Mesenchymal stem cell (in vitro differentiated cells and primary cell): ENCODE data around the gene UBE2QL1.

ENCODE experiments used
- DNase-seq: peaks from one replicate; pipeline ENCODE4 v3.0.0-alpha.2; 2013
- H2AFZ ChIP-seq: one replicate; pipeline ENCODE4 v1.6.1; 2013; ENCODE audit warnings: low read depth, mild to moderate bottlenecking, control low read depth, inconsistent platforms, low read length, moderate library complexity
- H2AK5ac ChIP-seq: 2 replicates; pipeline ENCODE4 v1.6.1; 2013; ENCODE audit warnings: low read length, moderate library complexity, mild to moderate bottlenecking, inconsistent platforms; ENCODE audit not compliant: severe bottlenecking
- H2BK120ac ChIP-seq: one replicate; pipeline ENCODE4 v1.6.1; 2013; ENCODE audit warnings: low read depth, mild to moderate bottlenecking, inconsistent platforms, low read length, moderate library complexity
- H2BK12ac ChIP-seq, 2 experiments: one replicate each; pipeline ENCODE4 v1.6.1; 2013; ENCODE audit warnings: inconsistent platforms in 2 of 2, low read length in 2 of 2, mild to moderate bottlenecking in 2 of 2, moderate library complexity in 2 of 2, control low read depth in 1 of 2
- H2BK15ac ChIP-seq: one replicate; pipeline ENCODE4 v1.6.1; 2013; ENCODE audit warnings: mild to moderate bottlenecking, low read depth, inconsistent platforms; ENCODE audit not compliant: poor library complexity, severe bottlenecking
- H2BK5ac ChIP-seq: 2 replicates; pipeline ENCODE4 v1.6.1; 2013; ENCODE audit warnings: low read depth, mild to moderate bottlenecking, low read length, control low read depth, inconsistent platforms; ENCODE audit not compliant: poor library complexity, severe bottlenecking
- H3K14ac ChIP-seq, 2 experiments: one replicate each; pipeline ENCODE4 v1.6.1; 2013; ENCODE audit warnings: inconsistent platforms in 2 of 2, low read length in 2 of 2, control low read depth in 1 of 2, mild to moderate bottlenecking in 1 of 2, moderate library complexity in 1 of 2
- H3K18ac ChIP-seq, 2 experiments: one replicate each; pipeline ENCODE4 v1.6.1; 2013; ENCODE audit warnings: inconsistent platforms in 2 of 2, low read length in 2 of 2, control low read depth in 1 of 2, low read depth in 1 of 2, mild to moderate bottlenecking in 1 of 2
- H3K23ac ChIP-seq, 2 experiments: one replicate each; pipeline ENCODE4 v1.6.1; 2013; ENCODE audit warnings: inconsistent platforms in 2 of 2, low read length in 2 of 2, mild to moderate bottlenecking in 2 of 2, moderate library complexity in 2 of 2, control low read depth in 1 of 2
- H3K27ac ChIP-seq: 2 replicates; pipeline ENCODE4 v1.5.1; 2013; ENCODE audit warnings: mild to moderate bottlenecking, moderate library complexity, low read length, control low read depth, inconsistent platforms; ENCODE audit not compliant: poor library complexity, severe bottlenecking
- H3K27me3 ChIP-seq, 2 experiments: 2 replicates each; pipeline versions ENCODE4 v1.6.1 to v1.7.0; 2013; ENCODE audit warnings: low read length in 2 of 2, mild to moderate bottlenecking in 2 of 2, moderate library complexity in 2 of 2, control low read depth in 1 of 2, inconsistent platforms in 1 of 2; ENCODE audit not compliant: control insufficient read depth in 1 of 2, insufficient read depth in 1 of 2
- H3K36me3 ChIP-seq, 2 experiments: 2 replicates each; pipeline versions ENCODE4 v1.6.1 to v1.7.0; 2013; ENCODE audit warnings: low read length in 2 of 2, control low read depth in 1 of 2, inconsistent platforms in 1 of 2, low read depth in 1 of 2, mild to moderate bottlenecking in 1 of 2; ENCODE audit not compliant: insufficient read depth in 2 of 2, control insufficient read depth in 1 of 2
- H3K4ac ChIP-seq, 2 experiments: one replicate each; pipeline ENCODE4 v1.6.1; 2013; ENCODE audit warnings: inconsistent platforms in 2 of 2, low read length in 2 of 2, mild to moderate bottlenecking in 2 of 2, moderate library complexity in 2 of 2, control low read depth in 1 of 2, low read depth in 1 of 2
- H3K4me1 ChIP-seq: 2 replicates; pipeline ENCODE4 v1.6.1; 2013; ENCODE audit warnings: low read depth, low read length, control low read depth; ENCODE audit not compliant: control insufficient read depth, insufficient read depth
- H3K4me2 ChIP-seq: 2 replicates; pipeline ENCODE4 v1.6.1; 2013; ENCODE audit warnings: low read length, mild to moderate bottlenecking, inconsistent platforms; ENCODE audit not compliant: poor library complexity, severe bottlenecking
- H3K4me3 ChIP-seq, 2 experiments: 2 replicates each; pipeline versions ENCODE4 v1.5.1 to v1.7.0; 2013; ENCODE audit warnings: low read length in 2 of 2, mild to moderate bottlenecking in 2 of 2, control low read depth in 1 of 2, low read depth in 1 of 2; ENCODE audit not compliant: insufficient read depth in 1 of 2
- H3K79me1 ChIP-seq: replicated peaks from 2 replicates; pipeline ENCODE4 v1.6.1; 2013; ENCODE audit warnings: mild to moderate bottlenecking, control low read depth, low read length, inconsistent platforms; ENCODE audit not compliant: poor library complexity, severe bottlenecking
- H3K9ac ChIP-seq: 2 replicates; pipeline ENCODE4 v1.7.0; 2013; ENCODE audit warnings: mild to moderate bottlenecking, low read length, moderate library complexity
- H3K9me3 ChIP-seq: 2 replicates; pipeline ENCODE4 v1.7.0; 2013; ENCODE audit warnings: mild to moderate bottlenecking, low read length; ENCODE audit not compliant: control insufficient read depth
- H4K8ac ChIP-seq: one replicate; pipeline ENCODE4 v1.6.1; 2013; ENCODE audit warnings: inconsistent platforms, mild to moderate bottlenecking, low read length, moderate library complexity
- H4K91ac ChIP-seq: one replicate; pipeline ENCODE4 v1.6.1; 2013; ENCODE audit warnings: mild to moderate bottlenecking, low read length, inconsistent platforms
- WGBS: methylation state at CpG from one replicate; pipeline ENCODE4 v1.1.7; 2013; ENCODE audit warnings: mixed read lengths; 5-methylcytosine and 5-hydroxymethylcytosine counted together

UBE2QL1 gene

GRCh38 chr5:6448141-6448491 is 543 bp upstream of the UBE2QL1 start:
- H3K9ac ChIP-seq, result no peak overlapping the region
- H4K8ac ChIP-seq, result no peak overlapping the region
- DNase-seq, result no peak
- H3K4me3 ChIP-seq, result no peak overlapping the region
- H2BK5ac ChIP-seq, result no peak overlapping the region
- no peak overlapping the region for H3K23ac ChIP-seq
- H2BK15ac ChIP-seq, result no peak overlapping the region
- no peak overlapping the region for H2AK5ac ChIP-seq
- no peak overlapping the region for H3K4ac ChIP-seq
- H3K18ac ChIP-seq, result no peak overlapping the region
- no peaks in the 10 kb centered on the region for H3K36me3 ChIP-seq
- no peak overlapping the region for H3K14ac ChIP-seq
- H3K27me3 ChIP-seq, result peaks cover 38 to 56% of the 10 kb centered on the region in 2 experiments
- no peak overlapping the region for H2AFZ ChIP-seq
- no peaks in the 10 kb centered on the region for H3K9me3 ChIP-seq
- H2BK120ac ChIP-seq, result no peak overlapping the region
- H3K79me1 ChIP-seq, result no peaks in the 10 kb centered on the region
- H3K4me2 ChIP-seq, result no peak overlapping the region
- peaks cover 5% of the 10 kb centered on the region for H3K4me1 ChIP-seq
- H2BK12ac ChIP-seq, result peak overlapping the region in 1 of 2 experiments; percentile 10
- H4K91ac ChIP-seq, result no peak overlapping the region
- 93% methylated on average over 3 of the region's 3 CpGs for WGBS
- no peak overlapping the region for H3K27ac ChIP-seq

GRCh38 chr5:6449465-6450158 is 953 bp downstream of the UBE2QL1 start:
- Histone ChIP-seq H3K27ac (no peak overlapping the region), H2BK5ac (no peak overlapping the region), H2BK15ac (no peak overlapping the region), H3K4ac (no peak overlapping the region), H3K4me2 (no peak overlapping the region), H3K4me3 (no peak overlapping the region), H3K9ac (no peak overlapping the region), H3K79me1 (no peaks in the 10 kb centered on the region), H3K14ac (no peak overlapping the region), H3K27me3 (peaks cover 46 to 63% of the 10 kb centered on the region in 2 experiments), H4K8ac (no peak overlapping the region), H2AFZ (no peak overlapping the region), H4K91ac (no peak overlapping the region), H2BK12ac (no peak overlapping the region), H3K36me3 (no peaks in the 10 kb centered on the region), H3K18ac (no peak overlapping the region), H2BK120ac (no peak overlapping the region), H2AK5ac (no peak overlapping the region), H3K9me3 (no peaks in the 10 kb centered on the region), H3K23ac (no peak overlapping the region), H3K4me1 (peaks cover 5% of the 10 kb centered on the region)
- WGBS, result 28% methylated on average over 12 of the region's 15 CpGs
- no peak for DNase-seq

DNA sequence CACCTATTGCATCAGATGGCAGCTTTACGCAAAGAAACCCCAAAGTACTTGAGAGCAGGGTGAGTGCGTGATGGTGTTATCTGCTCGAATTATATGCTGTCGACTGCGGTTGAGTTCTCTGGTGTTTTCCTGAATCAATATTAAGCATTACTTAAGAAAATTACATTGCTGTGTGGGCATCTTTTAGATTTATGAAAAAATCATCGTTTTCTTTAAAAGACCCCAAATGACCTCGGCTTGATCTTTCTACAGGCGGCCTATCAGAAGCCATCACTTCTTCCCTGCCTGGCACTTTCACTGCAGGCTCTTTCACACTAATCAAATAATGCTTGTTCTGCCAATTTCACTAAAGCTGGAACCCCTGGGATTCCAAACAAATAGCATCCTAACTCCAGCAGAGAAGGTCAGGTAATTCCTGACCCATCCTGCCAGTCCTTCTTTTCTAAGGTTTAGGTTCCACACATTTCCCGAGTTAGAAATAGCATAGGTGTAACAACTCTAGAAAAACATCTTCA is 1.7 kb downstream of the UBE2QL1 start:
- Histone ChIP-seq H2BK120ac (no peak overlapping the region), H3K36me3 (no peaks in the 10 kb centered on the region), H3K18ac (no peak overlapping the region), H3K4me3 (no peak overlapping the region), H3K4me2 (no peak overlapping the region), H2BK5ac (no peak overlapping the region), H4K91ac (no peak overlapping the region), H3K14ac (no peak overlapping the region), H3K9ac (no peak overlapping the region), H3K23ac (no peak overlapping the region), H2BK12ac (no peak overlapping the region), H2AFZ (no peak overlapping the region), H3K79me1 (no peaks in the 10 kb centered on the region), H2AK5ac (no peak overlapping the region), H4K8ac (no peak overlapping the region), H2BK15ac (no peak overlapping the region), H3K4ac (no peak overlapping the region), H3K27ac (no peak overlapping the region), H3K9me3 (no peaks in the 10 kb centered on the region), H3K27me3 (peaks cover 51 to 60% of the 10 kb centered on the region in 2 experiments), H3K4me1 (peaks cover 5% of the 10 kb centered on the region)
- WGBS, result 46% methylated on average over 6 of the region's 9 CpGs
- no peak for DNase-seq

DNA sequence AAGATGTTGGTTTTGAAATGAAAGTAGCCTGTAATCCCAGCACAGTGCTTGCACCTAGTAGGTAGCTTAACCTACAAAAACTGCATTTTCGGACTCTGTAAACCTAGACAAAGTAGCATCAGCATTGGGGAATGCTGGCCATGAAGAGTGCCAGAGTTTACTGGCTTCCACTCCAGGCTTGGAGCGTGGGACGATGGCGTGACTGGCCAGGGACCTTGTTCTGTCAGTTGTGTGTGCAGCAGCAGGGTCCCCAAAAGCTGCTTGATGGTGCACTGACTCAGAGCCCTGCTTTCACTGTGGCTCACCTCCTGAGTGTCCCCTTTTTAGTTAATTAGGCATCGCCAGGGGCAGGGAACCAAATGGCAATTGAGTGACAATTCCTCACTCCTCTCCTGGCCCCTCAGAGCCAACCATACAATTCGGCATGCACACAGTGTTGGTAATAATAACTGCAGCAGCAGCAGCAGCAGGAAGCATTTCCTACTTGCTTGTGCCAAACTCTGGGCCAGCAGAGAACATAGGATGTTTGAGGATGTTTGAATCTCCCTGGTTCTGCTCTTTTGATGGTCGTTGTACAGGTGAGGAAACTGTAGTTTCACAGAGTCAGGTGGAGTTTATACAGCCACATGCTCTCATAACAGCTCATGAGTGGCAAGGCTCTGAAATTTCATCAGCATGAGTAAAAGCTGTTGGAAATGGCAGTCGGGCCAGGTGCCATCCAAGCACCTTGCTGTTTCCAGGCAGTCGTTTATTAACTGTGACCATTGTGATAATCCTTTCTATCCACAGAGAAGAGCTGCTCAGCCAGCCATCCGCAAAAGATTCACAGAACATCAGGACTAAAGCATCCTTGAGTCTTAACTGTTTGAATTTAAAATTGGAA is 4.2 kb downstream of the UBE2QL1 start:
- H3K27ac ChIP-seq, result no peak overlapping the region

More for the DNA sequence above, 4.2 kb downstream of the UBE2QL1 start:
- no peak for DNase-seq
- no peak overlapping the region for H2AK5ac ChIP-seq
- H3K9ac ChIP-seq, result no peak overlapping the region
- no peak overlapping the region for H2BK15ac ChIP-seq
- H3K18ac ChIP-seq, result no peak overlapping the region
- peaks cover 5% of the 10 kb centered on the region for H3K4me1 ChIP-seq
- no peak overlapping the region for H2BK5ac ChIP-seq
- no peak overlapping the region for H4K91ac ChIP-seq
- no peak overlapping the region for H3K14ac ChIP-seq
- WGBS, result 77% methylated on average over 10 of the region's 10 CpGs
- H3K27me3 ChIP-seq, result peaks cover 51 to 74% of the 10 kb centered on the region in 2 experiments
- H2AFZ ChIP-seq, result no peak overlapping the region
- H3K4me3 ChIP-seq, result no peak overlapping the region
- H4K8ac ChIP-seq, result no peak overlapping the region
- no peak overlapping the region for H3K23ac ChIP-seq
- no peak overlapping the region for H3K4ac ChIP-seq
- H3K4me2 ChIP-seq, result no peak overlapping the region
- H2BK120ac ChIP-seq, result no peak overlapping the region
- H3K36me3 ChIP-seq, result no peaks in the 10 kb centered on the region
- no peaks in the 10 kb centered on the region for H3K79me1 ChIP-seq
- no peaks in the 10 kb centered on the region for H3K9me3 ChIP-seq
- H2BK12ac ChIP-seq, result no peak overlapping the region
